ENCODE results near the gene ALS2. TPM values are rescaled to one million over a fixed set of nuclear protein-coding genes. Genes with fewer than 3 reads are reported as not detected.

Gene ALS2
- total and polyA plus RNA-seq, 2 donors from 2014 or later = 7.1 to 24.4 TPM

DNA sequence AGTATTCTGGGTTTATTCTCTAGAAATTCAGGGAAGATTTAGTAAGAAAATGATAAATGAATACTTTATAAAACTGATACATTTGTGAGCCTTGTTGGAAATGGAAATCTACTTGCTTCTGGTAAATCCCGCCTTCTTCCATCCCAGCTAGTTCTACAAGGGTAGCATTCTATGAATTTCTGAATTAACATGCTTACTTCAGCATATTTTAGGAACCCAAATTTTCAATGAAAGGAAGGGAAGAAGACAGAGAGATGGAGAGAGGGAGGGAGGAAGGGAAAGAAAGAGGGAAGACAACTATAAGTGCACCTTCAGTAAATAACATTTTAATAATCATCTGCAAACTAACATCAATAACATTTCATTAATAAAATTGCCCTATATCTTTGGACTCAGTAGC is 110.9 kb downstream of the ALS2 start:
- no peaks in the 10 kb centered on the region for H3K36me3 ChIP-seq (ENCODE audit: control insufficient read depth in 2 of 3, insufficient read depth in 3 of 3, low read length in 3 of 3)
- no peaks in the 10 kb centered on the region for H3K4me1 ChIP-seq (ENCODE audit: control insufficient read depth in 2 of 3, insufficient read depth in 2 of 3, low read depth in 1 of 3, low read length in 3 of 3)
- intact Hi-C loops (cut with DNase I) = no loop called here
- H3K9ac ChIP-seq (ENCODE audit: low read length in 3 of 3) = no peak overlapping the region
- no peak overlapping the region for H3K27ac ChIP-seq (ENCODE audit: low read depth in 2 of 2, low read length in 2 of 2)
- H3K27me3 ChIP-seq (ENCODE audit: control insufficient read depth, insufficient read depth, low read length) = no peaks in the 10 kb centered on the region
- no peak for DNase-seq
- TF ChIP-seq, protein P1, sequence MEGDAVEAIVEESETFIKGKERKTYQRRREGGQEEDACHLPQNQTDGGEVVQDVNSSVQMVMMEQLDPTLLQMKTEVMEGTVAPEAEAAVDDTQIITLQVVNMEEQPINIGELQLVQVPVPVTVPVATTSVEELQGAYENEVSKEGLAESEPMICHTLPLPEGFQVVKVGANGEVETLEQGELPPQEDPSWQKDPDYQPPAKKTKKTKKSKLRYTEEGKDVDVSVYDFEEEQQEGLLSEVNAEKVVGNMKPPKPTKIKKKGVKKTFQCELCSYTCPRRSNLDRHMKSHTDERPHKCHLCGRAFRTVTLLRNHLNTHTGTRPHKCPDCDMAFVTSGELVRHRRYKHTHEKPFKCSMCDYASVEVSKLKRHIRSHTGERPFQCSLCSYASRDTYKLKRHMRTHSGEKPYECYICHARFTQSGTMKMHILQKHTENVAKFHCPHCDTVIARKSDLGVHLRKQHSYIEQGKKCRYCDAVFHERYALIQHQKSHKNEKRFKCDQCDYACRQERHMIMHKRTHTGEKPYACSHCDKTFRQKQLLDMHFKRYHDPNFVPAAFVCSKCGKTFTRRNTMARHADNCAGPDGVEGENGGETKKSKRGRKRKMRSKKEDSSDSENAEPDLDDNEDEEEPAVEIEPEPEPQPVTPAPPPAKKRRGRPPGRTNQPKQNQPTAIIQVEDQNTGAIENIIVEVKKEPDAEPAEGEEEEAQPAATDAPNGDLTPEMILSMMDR (IDR thresholded peaks at IDR 0.05; ENCODE audit: borderline replicate concordance, extremely low read depth, insufficient read depth) = no peak
- no peaks in the 10 kb centered on the region for H3K9me3 ChIP-seq (ENCODE audit: control insufficient read depth in 2 of 3, insufficient read depth in 1 of 3, low read length in 3 of 3)
- no peak overlapping the region for H3K4me3 ChIP-seq (ENCODE audit: low read length in 3 of 3)
- no peak for FAIRE-seq

DNA sequence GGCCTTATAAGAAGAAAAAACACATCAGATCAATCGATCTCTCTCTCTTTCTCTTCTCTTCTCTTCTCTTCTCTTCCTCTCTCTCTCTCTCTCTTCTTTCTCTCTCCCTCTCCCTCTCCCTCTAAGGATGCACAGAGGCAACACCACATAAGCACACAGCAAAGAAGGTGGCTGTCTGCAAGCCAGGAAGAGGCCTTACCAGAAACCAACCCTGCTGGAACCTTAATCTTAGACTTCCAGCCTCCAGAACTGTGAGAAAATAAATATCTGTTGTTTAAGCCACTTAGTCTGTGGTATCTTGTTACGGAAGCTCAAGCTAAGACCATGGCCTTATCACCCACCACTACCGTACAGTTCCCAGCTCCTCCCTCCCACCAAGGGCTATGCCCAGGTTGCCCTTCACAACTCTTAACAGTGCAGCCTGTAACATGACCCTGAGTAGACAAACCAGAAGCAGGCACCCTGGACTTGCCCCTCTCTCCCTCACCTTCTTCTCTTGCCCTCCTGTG is 112.3 kb downstream of the ALS2 start:
- no peak overlapping the region for H3K27ac ChIP-seq (ENCODE audit: low read depth in 2 of 2, low read length in 2 of 2)
- no peaks in the 10 kb centered on the region for H3K36me3 ChIP-seq (ENCODE audit: control insufficient read depth in 2 of 3, insufficient read depth in 3 of 3, low read length in 3 of 3)
- intact Hi-C loops (cut with DNase I) = no loop called here
- H3K9me3 ChIP-seq (ENCODE audit: control insufficient read depth in 2 of 3, insufficient read depth in 1 of 3, low read length in 3 of 3) = no peaks in the 10 kb centered on the region
- TF ChIP-seq, protein P1 (IDR thresholded peaks at IDR 0.05; ENCODE audit: borderline replicate concordance, extremely low read depth, insufficient read depth) = no peak
- FAIRE-seq = no peak
- H3K4me1 ChIP-seq (ENCODE audit: control insufficient read depth in 2 of 3, insufficient read depth in 2 of 3, low read depth in 1 of 3, low read length in 3 of 3) = no peaks in the 10 kb centered on the region
- H3K9ac ChIP-seq (ENCODE audit: low read length in 3 of 3) = no peak overlapping the region
- H3K27me3 ChIP-seq (ENCODE audit: control insufficient read depth, insufficient read depth, low read length) = no peaks in the 10 kb centered on the region
- H3K4me3 ChIP-seq (ENCODE audit: low read length in 3 of 3) = no peak overlapping the region
- no peak for DNase-seq

DNA sequence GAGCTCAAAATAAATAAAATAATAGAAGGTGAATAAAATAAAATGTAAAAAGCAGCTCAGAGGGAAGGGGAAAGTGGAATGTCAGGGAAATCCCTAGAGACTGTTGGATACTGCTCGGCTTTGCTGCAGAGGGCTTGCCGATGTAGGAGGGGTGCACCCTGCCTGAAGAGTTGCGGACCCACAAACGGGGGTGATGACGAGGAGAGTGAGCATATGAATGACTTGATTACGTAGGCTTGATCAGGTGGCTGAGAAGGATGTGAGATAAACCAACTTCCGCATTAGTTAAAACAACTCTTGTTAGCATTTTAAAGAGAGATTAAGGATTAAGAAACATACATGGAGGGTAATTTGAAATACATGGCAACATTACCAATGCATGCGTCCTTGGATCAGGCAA is 116.4 kb downstream of the ALS2 start:
- Histone ChIP-seq H3K9ac (ENCODE audit: low read length in 3 of 3) (no peak overlapping the region), H3K27me3 (ENCODE audit: control insufficient read depth, insufficient read depth, low read length) (no peaks in the 10 kb centered on the region), H3K9me3 (ENCODE audit: control insufficient read depth in 2 of 3, insufficient read depth in 1 of 3, low read length in 3 of 3) (no peaks in the 10 kb centered on the region), H3K27ac (ENCODE audit: low read depth in 2 of 2, low read length in 2 of 2) (no peak overlapping the region), H3K4me1 (ENCODE audit: control insufficient read depth in 2 of 3, insufficient read depth in 2 of 3, low read depth in 1 of 3, low read length in 3 of 3) (no peaks in the 10 kb centered on the region), H3K36me3 (ENCODE audit: control insufficient read depth in 2 of 3, insufficient read depth in 3 of 3, low read length in 3 of 3) (no peaks in the 10 kb centered on the region), H3K4me3 (ENCODE audit: low read length in 3 of 3) (no peak overlapping the region)
- DNase-seq (no peak), FAIRE-seq (no peak)
- intact Hi-C loops (cut with DNase I) = no loop called here
- TF ChIP-seq, protein P1 (IDR thresholded peaks at IDR 0.05; ENCODE audit: borderline replicate concordance, extremely low read depth, insufficient read depth) = no peak

DNA sequence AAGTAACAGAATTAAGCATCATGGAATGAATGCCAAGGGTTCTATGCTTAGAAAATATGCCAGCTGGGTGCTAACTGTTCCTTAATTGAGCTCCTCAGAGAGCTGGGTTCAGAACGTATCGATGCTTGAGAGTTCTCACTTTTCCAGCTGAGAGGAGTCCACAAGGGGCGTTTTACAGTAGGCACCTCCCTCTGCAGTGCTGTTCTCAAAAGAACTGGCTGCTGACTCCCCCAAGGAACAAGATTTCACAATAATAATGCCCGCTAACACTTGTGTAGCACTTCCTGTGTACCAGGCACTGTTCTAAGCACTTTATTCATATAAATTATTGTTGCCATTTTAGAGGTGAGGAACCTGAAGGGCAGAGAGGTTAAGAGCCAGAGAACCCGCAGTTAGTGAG is 119.4 kb downstream of the ALS2 start:
- Histone ChIP-seq H3K27me3 (ENCODE audit: control insufficient read depth, insufficient read depth, low read length) (no peaks in the 10 kb centered on the region), H3K27ac (ENCODE audit: low read depth in 2 of 2, low read length in 2 of 2) (no peak overlapping the region), H3K9ac (ENCODE audit: low read length in 3 of 3) (no peak overlapping the region), H3K36me3 (ENCODE audit: control insufficient read depth in 2 of 3, insufficient read depth in 3 of 3, low read length in 3 of 3) (no peaks in the 10 kb centered on the region), H3K9me3 (ENCODE audit: control insufficient read depth in 2 of 3, insufficient read depth in 1 of 3, low read length in 3 of 3) (no peaks in the 10 kb centered on the region), H3K4me1 (ENCODE audit: control insufficient read depth in 2 of 3, insufficient read depth in 2 of 3, low read depth in 1 of 3, low read length in 3 of 3) (no peaks in the 10 kb centered on the region), H3K4me3 (ENCODE audit: low read length in 3 of 3) (no peak overlapping the region)
- FAIRE-seq = no peak
- TF ChIP-seq, protein P1 (IDR thresholded peaks at IDR 0.05; ENCODE audit: borderline replicate concordance, extremely low read depth, insufficient read depth) = no peak
- intact Hi-C loops (cut with DNase I) = no loop called here
- DNase-seq = no peak

All from kidney (tissue), 14 donors.